Central memory CD8-positive, alpha-beta T cell (primary cell): ENCODE measurements around the gene RBPJL.
A peak's percentile ranks its signal among the peaks of the same experiment; 100 is the strongest.

Experiments used
- ATAC-seq: fragments of 150-1000 bp; cut with Tn5 transposase; replicated peaks from 2 replicates; pipeline ENCODE4 v1.10.0; 2022; ENCODE audit warnings: mild to moderate bottlenecking, moderate FRiP score, moderate number of reproducible peaks; ENCODE audit not compliant: poor library complexity, severe bottlenecking; ENCODE audit errors: extremely low read depth
- DNase-seq, 2 donors: peaks; one replicate each; pipeline ENCODE4 v3.0.0; 2021; ENCODE audit warnings: low spot score in 2 of 2
- H3K27ac Mint-ChIP-seq: one replicate; pipeline ENCODE4 v1.8.0; 2022; ENCODE audit warnings: low read depth, mild to moderate bottlenecking, moderate library complexity, mixed read lengths
- H3K27me3 Mint-ChIP-seq: one replicate; pipeline ENCODE4 v1.8.0; 2022; ENCODE audit warnings: mixed read lengths
- H3K36me3 Mint-ChIP-seq: one replicate; pipeline ENCODE4 v1.8.0; 2022; ENCODE audit warnings: mild to moderate bottlenecking, moderate library complexity, mixed read lengths; ENCODE audit not compliant: insufficient read depth
- H3K4me1 Mint-ChIP-seq: one replicate; pipeline ENCODE4 v1.8.0; 2022; ENCODE audit warnings: mixed read lengths
- H3K4me3 Mint-ChIP-seq: one replicate; pipeline ENCODE4 v1.8.0; 2022; ENCODE audit warnings: mild to moderate bottlenecking, moderate library complexity, mixed read lengths
- H3K9me3 Mint-ChIP-seq: one replicate; pipeline ENCODE4 v1.8.0; 2022; ENCODE audit warnings: mixed read lengths

The RBPJL gene, protein sequence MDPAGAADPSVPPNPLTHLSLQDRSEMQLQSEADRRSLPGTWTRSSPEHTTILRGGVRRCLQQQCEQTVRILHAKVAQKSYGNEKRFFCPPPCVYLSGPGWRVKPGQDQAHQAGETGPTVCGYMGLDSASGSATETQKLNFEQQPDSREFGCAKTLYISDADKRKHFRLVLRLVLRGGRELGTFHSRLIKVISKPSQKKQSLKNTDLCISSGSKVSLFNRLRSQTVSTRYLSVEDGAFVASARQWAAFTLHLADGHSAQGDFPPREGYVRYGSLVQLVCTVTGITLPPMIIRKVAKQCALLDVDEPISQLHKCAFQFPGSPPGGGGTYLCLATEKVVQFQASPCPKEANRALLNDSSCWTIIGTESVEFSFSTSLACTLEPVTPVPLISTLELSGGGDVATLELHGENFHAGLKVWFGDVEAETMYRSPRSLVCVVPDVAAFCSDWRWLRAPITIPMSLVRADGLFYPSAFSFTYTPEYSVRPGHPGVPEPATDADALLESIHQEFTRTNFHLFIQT

DNA sequence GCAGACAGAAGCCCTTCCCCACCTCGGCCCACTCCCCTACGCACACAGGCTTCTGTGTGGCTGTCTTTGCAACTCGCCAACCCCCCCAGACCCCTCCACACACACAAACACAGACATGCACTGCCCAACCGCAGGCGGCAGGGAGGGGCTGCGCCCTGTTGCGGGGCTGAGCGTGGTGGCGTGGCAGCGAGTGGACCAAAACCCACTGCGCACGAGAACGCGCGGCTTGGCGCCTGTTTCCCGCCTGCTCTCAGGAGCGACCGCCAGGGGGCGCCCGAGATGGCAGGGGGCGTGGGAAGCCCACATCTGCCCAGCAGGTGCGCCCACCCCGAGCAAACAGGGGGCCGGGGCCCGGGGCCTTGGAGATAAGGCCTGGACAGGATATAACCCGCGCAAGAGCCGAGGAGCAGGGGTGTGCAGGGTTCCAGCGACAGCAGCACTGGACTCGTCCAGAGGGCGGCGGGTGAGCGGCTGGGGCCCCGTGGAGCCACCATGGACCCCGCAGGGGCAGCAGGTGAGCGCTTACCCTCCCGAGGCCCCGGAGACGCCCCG, at the start of gene RBPJL:
TSS of gene RBPJL (plus strand) at position 410 of the 552 bp plus-strand sequence. CDS start at position 493, 83 bp downstream.
- Mint-ChIP-seq H3K4me1 (peaks cover 9% of the 10 kb centered on the region), H3K27ac (no peak within 1 kb of the TSS), H3K4me3 (no peak within 1 kb of the TSS), H3K27me3 (peaks cover 80% of the 10 kb centered on the region), H3K36me3 (peaks cover 4% of the 10 kb centered on the region), H3K9me3 (no peaks in the 10 kb centered on the region)
- DNase-seq (peak in 1 of 2 donors; percentile 36), ATAC-seq (no peak)

DNA sequence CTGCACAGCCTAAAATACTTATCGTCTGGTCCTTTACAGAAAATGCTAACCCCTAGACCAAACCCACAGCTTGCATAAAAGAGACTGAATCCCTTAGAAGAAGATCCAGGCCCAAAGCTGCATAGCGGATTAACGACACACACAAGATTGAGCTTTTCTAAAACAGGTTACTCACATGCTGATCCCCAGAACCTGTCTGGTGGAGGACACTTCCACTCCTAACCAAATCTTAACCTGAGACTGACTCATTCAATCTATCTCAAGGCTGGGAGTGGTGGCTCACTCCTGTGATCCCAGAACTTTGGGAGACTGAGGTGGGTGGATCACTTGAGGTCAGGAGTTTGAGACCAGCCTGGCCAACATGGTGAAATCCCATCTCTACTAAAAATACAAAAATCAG, 49.5 kb upstream of the RBPJL start:
- Mint-ChIP-seq H3K36me3 (no peaks in the 10 kb centered on the region), H3K4me1 (no peaks in the 10 kb centered on the region), H3K9me3 (no peaks in the 10 kb centered on the region), H3K27me3 (peaks cover 58% of the 10 kb centered on the region), H3K27ac (no peak overlapping the region), H3K4me3 (no peak overlapping the region)
- ATAC-seq = no peak
- no peak for DNase-seq

DNA sequence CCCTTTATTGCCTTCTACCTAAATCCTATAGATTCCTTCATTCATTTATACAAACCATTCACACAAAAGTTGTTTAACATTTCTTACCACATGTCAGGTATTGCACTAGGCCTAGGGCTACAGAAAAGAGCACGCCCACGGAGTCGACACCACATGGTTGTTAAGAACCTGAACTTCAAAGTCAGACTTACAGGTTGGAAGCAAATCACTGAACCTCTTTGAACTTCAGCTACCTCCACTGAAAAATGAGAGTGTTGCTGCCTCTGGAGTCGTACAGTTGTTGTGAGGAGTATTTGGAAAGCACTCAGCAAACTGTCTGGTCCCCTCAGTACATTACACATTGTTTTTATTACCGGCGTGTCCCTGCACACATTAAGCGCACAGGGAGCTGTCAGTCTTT, 48.9 kb upstream of the RBPJL start:
- peaks cover 59% of the 10 kb centered on the region for H3K27me3 Mint-ChIP-seq

DNA sequence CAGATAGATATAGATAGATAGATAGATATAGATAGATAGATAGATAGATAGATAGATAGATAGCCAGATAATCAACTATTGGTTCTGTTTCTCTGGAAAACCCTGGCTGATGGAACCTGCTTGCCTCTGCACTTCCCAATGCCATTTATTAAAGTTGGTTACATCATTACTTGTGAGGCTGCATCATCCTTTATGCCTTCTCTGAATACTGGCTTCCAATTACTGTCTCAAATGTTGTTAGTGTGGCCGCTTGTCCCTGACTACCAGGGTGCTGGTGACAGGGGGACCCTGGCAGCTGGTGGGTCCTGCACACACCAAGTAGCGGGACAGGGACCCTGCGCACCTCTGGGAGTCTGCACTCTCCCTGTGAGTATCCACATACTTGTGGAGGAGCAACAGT, 48.4 kb upstream of the RBPJL start:
- Mint-ChIP-seq H3K9me3 (no peaks in the 10 kb centered on the region), H3K27ac (no peak overlapping the region), H3K4me1 (no peaks in the 10 kb centered on the region), H3K36me3 (no peaks in the 10 kb centered on the region), H3K4me3 (no peak overlapping the region), H3K27me3 (peaks cover 59% of the 10 kb centered on the region)
- DNase-seq (no peak), ATAC-seq (no peak)

More for the DNA sequence above, 48.9 kb upstream of the RBPJL start:
- Mint-ChIP-seq H3K27ac (no peak overlapping the region), H3K4me3 (no peak overlapping the region), H3K4me1 (no peaks in the 10 kb centered on the region), H3K36me3 (no peaks in the 10 kb centered on the region), H3K9me3 (no peaks in the 10 kb centered on the region)
- ATAC-seq = no peak
- DNase-seq = no peak

DNA sequence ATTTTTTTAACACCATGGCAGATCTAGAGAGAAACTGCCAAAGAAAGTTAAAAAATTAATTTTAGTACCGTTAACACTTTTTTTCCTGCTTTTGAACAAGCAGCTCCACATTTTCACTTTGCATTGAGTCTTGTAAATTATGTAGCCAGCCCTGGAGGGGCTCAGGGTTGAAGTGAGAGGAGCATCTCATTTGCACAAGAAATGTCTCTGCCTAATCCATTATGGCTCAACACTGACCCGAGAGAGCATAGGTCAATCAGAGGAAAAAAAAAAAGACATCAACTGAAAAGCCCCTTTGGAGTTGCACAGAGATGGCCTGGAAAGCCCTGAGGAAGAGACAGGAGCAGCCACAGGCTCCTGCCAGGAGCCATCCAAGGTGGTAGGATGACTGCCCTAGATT, 48.0 kb upstream of the RBPJL start:
- H3K4me1 Mint-ChIP-seq = no peaks in the 10 kb centered on the region
- no peak overlapping the region for H3K4me3 Mint-ChIP-seq
- no peak overlapping the region for H3K27ac Mint-ChIP-seq
- no peaks in the 10 kb centered on the region for H3K9me3 Mint-ChIP-seq
- peaks cover 55% of the 10 kb centered on the region for H3K27me3 Mint-ChIP-seq
- ATAC-seq (no peak), DNase-seq (no peak)
- H3K36me3 Mint-ChIP-seq = no peaks in the 10 kb centered on the region

DNA sequence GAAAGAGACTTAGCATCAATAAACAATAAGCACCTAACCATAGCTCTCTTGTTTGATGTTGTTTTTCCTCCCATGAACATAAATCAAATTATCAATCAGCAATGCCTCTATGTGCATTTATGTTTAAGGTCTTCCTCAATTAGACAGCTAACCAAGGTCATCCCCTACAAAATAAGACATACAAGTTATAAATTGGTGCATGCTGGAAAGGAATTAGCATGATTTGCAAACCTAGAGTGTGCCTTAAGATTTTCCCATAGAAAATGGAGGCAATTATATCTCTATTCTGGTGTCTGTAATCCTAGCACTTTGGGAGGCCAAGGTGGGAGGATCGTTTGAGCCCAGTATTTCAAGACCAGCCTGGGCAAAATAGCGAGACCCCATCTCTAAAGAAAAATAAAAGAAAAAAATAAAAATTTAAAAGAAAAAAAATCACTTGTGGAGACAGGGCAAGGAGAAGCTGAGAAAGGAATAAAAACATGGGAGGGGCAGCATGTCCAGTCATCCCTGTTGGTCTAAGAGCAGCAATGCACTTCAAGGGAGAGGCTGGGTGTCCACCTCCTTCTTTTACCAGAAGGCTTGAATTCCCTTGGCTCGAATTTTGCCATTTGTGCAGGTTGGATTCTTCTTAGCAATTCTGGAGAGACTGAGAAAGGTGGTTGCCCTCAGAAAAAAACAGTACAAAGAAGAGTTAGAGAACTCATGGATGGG, 42.9 kb upstream of the RBPJL start:
- ATAC-seq (no peak), DNase-seq (no peak)
- H3K4me1 Mint-ChIP-seq = no peaks in the 10 kb centered on the region
- no peak overlapping the region for H3K27ac Mint-ChIP-seq
- H3K27me3 Mint-ChIP-seq = peaks cover 52% of the 10 kb centered on the region
- no peak overlapping the region for H3K4me3 Mint-ChIP-seq
- H3K9me3 Mint-ChIP-seq = no peaks in the 10 kb centered on the region
- no peaks in the 10 kb centered on the region for H3K36me3 Mint-ChIP-seq

DNA sequence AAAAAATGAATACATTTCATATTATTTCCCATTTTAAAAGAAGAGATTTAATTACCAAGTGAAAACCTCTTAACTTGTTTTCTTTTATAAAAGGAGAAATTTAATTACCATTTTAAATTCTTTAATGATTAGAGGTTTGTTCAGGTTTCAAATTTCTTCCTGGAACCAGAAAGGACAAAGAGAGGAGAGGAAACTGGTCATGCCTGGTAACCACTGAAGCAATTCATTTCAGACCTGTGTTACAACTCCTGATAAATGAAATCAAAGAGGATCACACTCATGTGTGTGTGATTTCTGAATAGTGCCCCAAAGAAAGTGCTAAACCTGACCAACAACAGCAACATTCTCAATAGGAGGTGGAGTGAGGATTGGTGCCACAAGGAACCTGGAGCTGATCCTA, 39.7 kb upstream of the RBPJL start:
- ATAC-seq (no peak), DNase-seq (no peak)
- no peaks in the 10 kb centered on the region for H3K9me3 Mint-ChIP-seq
- H3K27me3 Mint-ChIP-seq = peaks cover 63% of the 10 kb centered on the region
- no peaks in the 10 kb centered on the region for H3K4me1 Mint-ChIP-seq
- H3K36me3 Mint-ChIP-seq = no peaks in the 10 kb centered on the region
- H3K4me3 Mint-ChIP-seq = no peak overlapping the region
- no peak overlapping the region for H3K27ac Mint-ChIP-seq

DNA sequence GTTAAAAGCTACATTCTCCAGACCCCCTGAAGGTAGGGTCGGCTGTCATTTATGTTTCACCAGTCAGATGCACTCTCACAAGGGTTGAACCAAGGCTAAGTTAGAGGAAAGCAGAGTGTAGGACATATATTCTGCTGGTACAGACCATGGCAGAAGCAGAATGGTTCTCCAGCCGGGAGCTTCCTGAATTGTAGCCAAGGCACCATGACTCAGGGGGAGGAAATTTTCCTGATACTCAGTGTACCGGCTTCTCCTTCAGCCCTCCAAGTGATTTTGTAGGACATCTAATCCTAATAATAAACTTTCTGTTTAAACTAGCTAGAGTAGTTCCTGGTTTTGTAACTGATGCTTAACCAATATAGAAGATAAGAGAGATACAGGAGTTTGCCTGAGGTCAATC, 38.1 kb upstream of the RBPJL start:
- H3K4me1 Mint-ChIP-seq = no peaks in the 10 kb centered on the region

DNA sequence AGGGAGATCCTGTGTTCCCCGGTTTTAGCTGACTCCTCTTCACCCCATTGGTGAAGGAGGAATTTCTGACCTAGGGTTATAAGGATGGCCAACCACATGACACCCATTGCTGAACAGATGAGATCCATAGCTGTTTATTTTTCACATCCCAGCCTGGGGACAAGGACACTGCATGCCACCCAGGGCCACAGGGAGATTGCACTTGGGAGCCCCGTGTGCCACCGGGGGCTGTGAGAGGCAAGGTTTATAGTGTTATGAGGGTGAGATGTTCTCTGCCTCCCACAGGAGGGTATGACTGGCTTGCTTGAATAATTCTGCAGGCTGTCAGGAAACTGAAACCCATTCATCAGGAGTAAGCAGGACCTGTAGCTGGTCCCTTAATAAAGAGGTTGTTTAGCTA, 37.6 kb upstream of the RBPJL start:
- H3K4me1 Mint-ChIP-seq = no peaks in the 10 kb centered on the region
- no peak for DNase-seq
- ATAC-seq = no peak
- no peaks in the 10 kb centered on the region for H3K36me3 Mint-ChIP-seq
- no peaks in the 10 kb centered on the region for H3K9me3 Mint-ChIP-seq
- H3K4me3 Mint-ChIP-seq = no peak overlapping the region
- peaks cover 71% of the 10 kb centered on the region for H3K27me3 Mint-ChIP-seq
- no peak overlapping the region for H3K27ac Mint-ChIP-seq

More for the DNA sequence above, 38.1 kb upstream of the RBPJL start:
- Mint-ChIP-seq H3K27ac (no peak overlapping the region), H3K27me3 (peaks cover 66% of the 10 kb centered on the region), H3K9me3 (no peaks in the 10 kb centered on the region), H3K36me3 (no peaks in the 10 kb centered on the region), H3K4me3 (no peak overlapping the region)
- DNase-seq = no peak
- ATAC-seq = no peak

DNA sequence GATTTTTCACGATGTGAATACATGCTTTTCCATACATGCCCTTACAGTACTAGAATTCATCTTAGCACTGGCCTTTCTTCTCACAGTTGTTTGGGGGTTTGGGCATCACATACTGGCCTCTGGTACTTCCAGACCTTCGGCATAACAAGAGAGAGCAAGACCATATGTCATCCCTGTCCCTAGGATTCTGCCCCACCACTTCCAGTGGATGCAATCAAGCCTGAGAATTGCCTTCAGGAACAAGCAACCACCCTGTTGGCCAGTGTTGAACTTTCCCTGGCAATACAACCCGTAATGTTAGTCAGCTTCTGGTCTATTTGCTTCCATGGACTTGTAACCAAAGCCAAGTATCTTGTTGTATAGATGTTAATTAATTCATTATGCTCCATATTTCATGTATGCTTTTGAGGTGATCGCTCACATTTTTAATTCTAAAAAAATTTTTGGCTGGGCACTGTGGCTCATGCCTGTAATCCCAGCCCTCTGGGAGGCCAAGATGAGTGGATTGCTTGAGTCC, 36.8 kb upstream of the RBPJL start:
- ATAC-seq (no peak), DNase-seq (no peak)
- no peak overlapping the region for H3K27ac Mint-ChIP-seq
- peaks cover 76% of the 10 kb centered on the region for H3K27me3 Mint-ChIP-seq
- H3K4me1 Mint-ChIP-seq = no peaks in the 10 kb centered on the region
- no peak overlapping the region for H3K4me3 Mint-ChIP-seq
- H3K36me3 Mint-ChIP-seq = no peaks in the 10 kb centered on the region
- H3K9me3 Mint-ChIP-seq = no peaks in the 10 kb centered on the region

DNA sequence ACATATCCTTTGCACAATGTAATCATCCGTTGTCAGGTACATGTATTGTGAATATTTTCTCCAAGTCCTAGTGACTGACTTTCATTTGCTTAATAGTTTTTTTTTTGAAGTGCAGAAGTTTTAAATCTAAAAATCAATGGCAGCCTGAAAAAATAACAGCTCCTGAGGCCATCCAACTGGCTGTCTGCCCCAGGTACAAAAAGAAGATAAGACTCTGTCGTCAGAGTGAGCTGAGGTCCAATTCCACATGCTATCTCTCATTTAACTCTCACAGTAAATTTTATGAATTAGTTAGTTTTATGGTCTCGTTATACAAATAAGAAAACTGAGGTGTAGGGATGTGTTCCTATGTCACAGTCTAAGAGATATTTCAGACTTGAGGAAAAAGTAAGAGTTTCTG, 31.3 kb upstream of the RBPJL start:
- Mint-ChIP-seq H3K9me3 (no peaks in the 10 kb centered on the region), H3K36me3 (no peaks in the 10 kb centered on the region), H3K27me3 (peaks cover 66% of the 10 kb centered on the region), H3K4me1 (no peaks in the 10 kb centered on the region), H3K4me3 (no peak overlapping the region), H3K27ac (no peak overlapping the region)
- ATAC-seq (no peak), DNase-seq (no peak)

DNA sequence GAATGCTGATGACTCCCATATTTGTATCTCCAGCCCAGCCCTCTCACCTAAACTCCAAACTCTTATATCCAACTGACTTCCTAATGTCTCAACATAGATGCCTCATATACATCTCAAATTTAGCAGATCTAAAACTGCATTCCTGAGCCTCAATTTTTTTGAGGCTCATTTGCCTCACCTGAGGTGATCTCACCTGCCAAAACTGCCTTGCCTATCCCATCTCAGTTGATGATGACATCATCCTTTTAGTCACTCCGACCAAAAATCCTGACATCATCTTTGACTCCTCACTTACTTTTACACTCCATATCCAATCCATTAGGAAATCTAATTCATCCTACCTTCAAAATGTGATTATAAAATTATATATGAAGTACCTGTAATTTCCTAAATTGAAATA, 26.6 kb upstream of the RBPJL start:
- Mint-ChIP-seq H3K4me3 (no peak overlapping the region), H3K36me3 (no peaks in the 10 kb centered on the region), H3K27me3 (peaks cover 40% of the 10 kb centered on the region), H3K4me1 (no peaks in the 10 kb centered on the region), H3K27ac (no peak overlapping the region), H3K9me3 (no peaks in the 10 kb centered on the region)
- DNase-seq (no peak), ATAC-seq (no peak)
